ENCODE measurements around the gene ARAP2.

- TF ChIP-seq CTCF (IDR thresholded peaks at IDR 0.05; ENCODE audit: insufficient read depth, low read length, poor library complexity, severe bottlenecking): no peak
- TF ChIP-seq EZH2phosphoT487 (conservative IDR thresholded peaks at IDR 0.05; ENCODE audit: low read length): no peak
Observed at GRCh38 chr4:36053930-36054329, 190.4 kb downstream of the ARAP2 start.

Data from SU-DHL-6 (cell line).